Body of pancreas (tissue), 4 donors: ENCODE data around the gene KHNYN. TPM values are rescaled to one million over a fixed set of nuclear protein-coding genes. Genes with fewer than 3 reads are reported as not detected.

Source experiments
- ATAC-seq: fragments of 150-250 bp; one replicate; pipeline ENCODE4 v1.9.1; 2016
- DNase-seq, 4 donors: peaks; one replicate each; pipeline ENCODE4 v3.0.0-alpha.2; 2019
- H3K27ac ChIP-seq, 4 donors: fragments of 200-600 bp; sonication (generic); 1 replicate in 3 of 4; 2 replicates in 1 of 4; pipeline versions ENCODE4 v1.5.1 to v1.6.1; 2016 to 2019; ENCODE audit warnings: mild to moderate bottlenecking in 1 of 4, mixed read lengths in 1 of 4, moderate library complexity in 1 of 4
- H3K27me3 ChIP-seq, 2 donors: fragments of 200-600 bp; sonication (generic); one replicate each; pipeline ENCODE4 v1.6.0; 2016; ENCODE audit warnings: mild to moderate bottlenecking in 1 of 2
- H3K36me3 ChIP-seq, 2 donors: fragments of 200-600 bp; sonication (generic); replicated peaks in 1 of 2; 2 replicates each; pipeline ENCODE4 v1.5.1; 2016; ENCODE audit warnings: low read depth in 2 of 2; ENCODE audit not compliant: insufficient read depth in 1 of 2
- H3K4me1 ChIP-seq: fragments of 200-600 bp; sonication (generic); one replicate; pipeline ENCODE4 v1.6.0; 2016
- H3K4me3 ChIP-seq, 2 donors: fragments of 200-600 bp; sonication (generic); 1 replicate in 1 of 2; 2 replicates in 1 of 2; pipeline ENCODE4 v1.5.1; 2016 to 2019
- H3K9me3 ChIP-seq, 3 donors: fragments of 200-600 bp; sonication (generic); 1 replicate in 2 of 3; 2 replicates in 1 of 3; pipeline ENCODE4 v1.5.1; 2016
- CTCF ChIP-seq, 7 experiments: fragments of 450-650 bp in 4 of 7; fragments of 200-600 bp in 3 of 7; sonication (generic) in 3 of 7; IDR thresholded peaks; one replicate each; pipeline ENCODE4 v1.5.1; 2016 to 2019; ENCODE audit warnings: antibody characterized with exemption in 7 of 7
- POLR2A ChIP-seq, 3 donors: fragments of 450-650 bp; IDR thresholded peaks; one replicate each; pipeline ENCODE4 v1.6.1; 2016; ENCODE audit warnings: antibody characterized with exemption in 3 of 3, mild to moderate bottlenecking in 2 of 3
- WGBS, 2 donors: methylation state at CpG; one replicate each; pipeline ENCODE4 v1.1.5; 2017; 5-methylcytosine and 5-hydroxymethylcytosine counted together
- intact Hi-C: fragments of 100-400 bp; cut with DNase I; formaldehyde crosslinking; loops from one replicate; pipeline ENCODE4 v1.15.1; 2023
- total RNA-seq, 2 donors: library from RNA; depleted of rRNA; stranded (reverse); fragments of >200 nt; gene quantifications; one replicate each; pipeline ENCODE4 v1.1.0, GENCODE V29; 2016

Gene KHNYN
- total RNA-seq, 2 donors from 2014 or later, result 43.8 TPM

DNA sequence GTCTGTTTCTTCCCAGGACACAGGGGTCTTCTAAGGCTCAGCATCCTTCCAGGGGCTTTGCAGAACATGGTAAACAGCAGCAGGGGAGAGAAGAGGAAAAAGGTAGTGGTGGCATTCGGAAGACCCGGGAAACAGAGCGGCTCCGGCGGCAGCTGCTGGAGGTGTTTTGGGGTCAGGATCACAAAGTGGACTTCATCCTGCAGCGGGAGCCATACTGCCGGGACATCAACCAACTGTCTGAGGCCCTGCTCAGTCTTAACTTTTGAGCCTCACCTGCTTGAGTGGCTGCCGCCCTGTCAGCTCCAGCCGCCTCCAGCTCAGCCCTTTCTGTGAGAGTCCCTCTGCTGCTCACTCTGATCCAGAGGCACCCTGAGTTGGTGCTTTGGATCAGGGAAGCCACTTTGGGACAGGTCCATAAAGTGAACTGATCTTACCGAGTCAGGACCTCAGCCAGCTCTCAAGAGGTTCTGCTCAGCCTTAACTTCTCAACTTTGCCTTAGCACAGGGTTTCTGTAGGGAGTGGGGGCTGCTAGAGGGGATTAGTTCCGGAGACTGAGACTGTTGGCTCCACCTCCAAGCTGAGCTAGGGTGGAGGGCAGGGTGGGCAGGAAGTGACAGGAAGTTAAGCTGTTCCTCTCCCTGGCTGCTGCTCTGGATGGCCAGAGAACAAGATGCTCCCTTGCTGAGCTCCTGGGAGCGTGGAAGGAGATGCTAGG lies 7.4 kb downstream of the KHNYN start:
- Histone ChIP-seq H3K4me3 (no peak overlapping the region), H3K27ac (peak overlapping the region in 3 of 4 donors; percentile 25 to 58 (median 27)), H3K4me1 (peaks cover 42% of the 10 kb centered on the region), H3K27me3 (no peaks in the 10 kb centered on the region), H3K9me3 (no peaks in the 10 kb centered on the region), H3K36me3 (peaks cover 9 to 16% of the 10 kb centered on the region in 2 donors)
- DNase-seq (no peak), ATAC-seq (no peak)
- intact Hi-C loops, result loop anchor here (10.0 kb wide), 1 partner anchor 102 kb away; the partner anchor contains the start of genes ADCY4 and RIPK3
- 67 to 84% methylated on average over 9 to 12 of the region's 12 CpGs for WGBS, 2 donors
- TF ChIP-seq CTCF (IDR thresholded peaks at IDR 0.05) (no peak), POLR2A (IDR thresholded peaks at IDR 0.05) (no peak)

DNA sequence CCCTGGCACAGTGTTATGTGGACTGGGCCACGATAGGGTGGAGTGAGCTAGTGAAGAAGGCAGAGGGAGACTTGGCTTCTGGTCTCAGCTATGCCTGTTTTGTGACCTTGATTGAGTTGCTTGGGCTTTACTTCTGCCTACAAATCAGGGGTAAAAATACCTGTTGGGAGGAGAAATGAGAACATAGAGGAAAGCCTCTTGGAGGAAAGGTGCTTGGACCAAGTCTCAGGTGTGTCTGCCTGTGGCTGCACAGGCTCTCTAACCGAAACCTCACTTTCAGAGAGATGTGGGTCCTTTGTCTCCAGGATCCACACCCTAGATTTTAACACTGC lies 7.9 kb downstream of the KHNYN start:
- no peak overlapping the region for H3K4me3 ChIP-seq
- WGBS, 2 donors, result 52 to 83% methylated on average over 2 of the region's 2 CpGs
- no peak for ATAC-seq
- no peaks in the 10 kb centered on the region for H3K9me3 ChIP-seq
- TF ChIP-seq CTCF (IDR thresholded peaks at IDR 0.05), result no peak
- no peak for TF ChIP-seq POLR2A (IDR thresholded peaks at IDR 0.05)
- no peaks in the 10 kb centered on the region for H3K27me3 ChIP-seq
- intact Hi-C loops, result loop anchor here (10.0 kb wide), 1 partner anchor 103 kb away; the partner anchor contains the start of genes ADCY4 and RIPK3
- no peak for DNase-seq
- peak overlapping the region in 2 of 4 donors; percentile 25 to 58 for H3K27ac ChIP-seq
- H3K36me3 ChIP-seq, result peaks cover 6 to 13% of the 10 kb centered on the region in 2 donors
- peaks cover 38% of the 10 kb centered on the region for H3K4me1 ChIP-seq

DNA sequence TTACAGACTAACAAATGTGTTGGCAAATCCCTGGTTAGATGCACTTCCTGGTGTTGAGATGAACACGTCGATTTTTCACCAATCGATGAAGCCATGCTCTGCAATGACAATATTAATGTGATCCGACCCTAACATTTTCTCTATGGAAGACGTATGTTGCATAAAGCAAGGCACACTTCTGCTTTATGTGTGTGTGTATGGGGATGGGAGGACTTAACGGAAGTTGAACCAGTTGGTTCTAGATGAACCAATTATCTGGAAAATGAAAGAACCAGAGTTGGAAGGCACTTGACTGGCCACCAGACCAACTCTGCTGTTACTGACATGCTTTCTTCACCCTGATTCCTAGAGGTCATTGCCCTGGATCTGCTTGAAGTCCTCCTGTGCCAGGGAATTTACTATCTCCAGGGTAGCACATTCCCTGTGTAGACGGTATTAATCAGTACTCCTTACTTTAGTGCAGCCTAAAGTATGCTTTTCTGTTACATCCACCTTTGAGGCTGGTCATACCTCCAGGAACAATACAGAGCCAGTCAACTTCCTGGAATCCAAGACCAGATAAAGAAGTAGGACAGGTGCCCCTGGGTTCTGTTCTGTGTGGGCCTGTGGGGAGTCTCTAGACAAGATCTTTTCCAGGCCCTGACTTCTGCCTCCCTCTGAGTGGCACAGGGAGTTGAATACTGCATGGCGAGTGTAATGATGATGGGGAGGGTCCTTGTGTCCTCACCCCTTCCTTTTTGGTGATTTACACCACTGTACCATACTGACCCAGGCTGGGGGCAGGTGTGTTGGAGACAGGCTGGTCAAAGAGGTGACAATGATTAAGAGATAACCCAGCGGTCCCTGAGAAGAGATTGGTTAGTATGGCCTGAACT lies 8.7 kb downstream of the KHNYN start:
- intact Hi-C loops, result loop anchor here (10.0 kb wide), 1 partner anchor 104 kb away; the partner anchor contains the start of genes ADCY4 and RIPK3
- 49 to 56% methylated on average over 9 of the region's 9 CpGs for WGBS, 2 donors
- peaks cover 0 to 8% of the 10 kb centered on the region in 2 donors for H3K36me3 ChIP-seq

DNA sequence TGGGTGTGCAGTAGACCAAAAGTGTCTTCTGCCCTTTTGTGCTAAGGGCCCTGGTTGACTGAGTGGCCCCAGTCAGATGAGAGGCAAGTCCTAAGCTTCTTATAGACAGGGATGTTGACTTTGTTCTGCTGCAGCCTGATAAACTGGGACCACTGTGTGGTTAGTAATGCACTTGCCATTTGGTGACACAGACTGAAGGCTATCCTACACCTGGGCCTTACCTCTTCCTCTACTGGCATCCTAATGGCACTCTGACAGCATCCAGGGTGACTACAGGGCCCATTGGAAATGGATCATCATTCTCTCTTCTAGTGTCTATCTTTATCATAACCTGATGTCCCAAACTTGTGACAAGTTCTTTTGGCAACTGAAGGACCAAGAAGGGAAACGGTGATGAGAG lies 9.5 kb downstream of the KHNYN start:
- WGBS, 2 donors, result 41 to 62% methylated on average over 1 of the region's 1 CpG
- TF ChIP-seq CTCF (IDR thresholded peaks at IDR 0.05), result no peak
- no peak for TF ChIP-seq POLR2A (IDR thresholded peaks at IDR 0.05)
- no peak overlapping the region for H3K4me3 ChIP-seq
- H3K27me3 ChIP-seq, result no peaks in the 10 kb centered on the region
- peaks cover 0 to 3% of the 10 kb centered on the region in 2 donors for H3K36me3 ChIP-seq
- H3K9me3 ChIP-seq, result no peaks in the 10 kb centered on the region
- H3K4me1 ChIP-seq, result peaks cover 43% of the 10 kb centered on the region
- DNase-seq (no peak), ATAC-seq (no peak)
- H3K27ac ChIP-seq, result no peak overlapping the region
- intact Hi-C loops, result loop anchor here (10.0 kb wide), 1 partner anchor 104 kb away; the partner anchor contains the start of genes ADCY4 and RIPK3

More for the DNA sequence above, 8.7 kb downstream of the KHNYN start:
- no peak overlapping the region for H3K27ac ChIP-seq
- no peaks in the 10 kb centered on the region for H3K9me3 ChIP-seq
- H3K4me1 ChIP-seq, result peaks cover 41% of the 10 kb centered on the region
- no peak for DNase-seq
- no peak for TF ChIP-seq POLR2A (IDR thresholded peaks at IDR 0.05)
- no peak for TF ChIP-seq CTCF (IDR thresholded peaks at IDR 0.05)
- H3K27me3 ChIP-seq, result no peaks in the 10 kb centered on the region
- ATAC-seq, result no peak
- no peak overlapping the region for H3K4me3 ChIP-seq
